Mesodermal cell (in vitro differentiated cells): ENCODE data around the gene LRRC28.

Experiments
- H3K27ac ChIP-seq: 2 replicates; pipeline ENCODE4 v1.7.0; 2013; ENCODE audit warnings: mild to moderate bottlenecking, low read depth, low read length, moderate library complexity; ENCODE audit not compliant: severe bottlenecking
- H3K36me3 ChIP-seq: 2 replicates; pipeline ENCODE4 v1.7.1; 2013; ENCODE audit warnings: mild to moderate bottlenecking, low read length, moderate library complexity; ENCODE audit not compliant: control insufficient read depth, insufficient read depth
- H3K4me1 ChIP-seq: one replicate; pipeline ENCODE4 v1.7.1; 2013; ENCODE audit warnings: mild to moderate bottlenecking, low read length; ENCODE audit not compliant: insufficient read depth, control insufficient read depth, poor library complexity, severe bottlenecking
- H3K4me3 ChIP-seq: 2 replicates; pipeline ENCODE4 v1.7.0; 2013; ENCODE audit warnings: low read length, control low read depth, mild to moderate bottlenecking; ENCODE audit not compliant: insufficient read depth, poor library complexity, severe bottlenecking; ENCODE audit errors: extremely low read depth
- H3K9me3 ChIP-seq: 2 replicates; pipeline ENCODE4 v1.7.1; 2013; ENCODE audit warnings: mild to moderate bottlenecking, low read length, moderate library complexity; ENCODE audit not compliant: control insufficient read depth
- WGBS, 2 experiments: methylation state at CpG; one replicate each; pipeline ENCODE4 v1.1.5; 2013; ENCODE audit warnings: missing lambda C conversion rate in 2 of 2; ENCODE audit not compliant: insufficient coverage in 2 of 2; 5-methylcytosine and 5-hydroxymethylcytosine counted together

Gene LRRC28

DNA sequence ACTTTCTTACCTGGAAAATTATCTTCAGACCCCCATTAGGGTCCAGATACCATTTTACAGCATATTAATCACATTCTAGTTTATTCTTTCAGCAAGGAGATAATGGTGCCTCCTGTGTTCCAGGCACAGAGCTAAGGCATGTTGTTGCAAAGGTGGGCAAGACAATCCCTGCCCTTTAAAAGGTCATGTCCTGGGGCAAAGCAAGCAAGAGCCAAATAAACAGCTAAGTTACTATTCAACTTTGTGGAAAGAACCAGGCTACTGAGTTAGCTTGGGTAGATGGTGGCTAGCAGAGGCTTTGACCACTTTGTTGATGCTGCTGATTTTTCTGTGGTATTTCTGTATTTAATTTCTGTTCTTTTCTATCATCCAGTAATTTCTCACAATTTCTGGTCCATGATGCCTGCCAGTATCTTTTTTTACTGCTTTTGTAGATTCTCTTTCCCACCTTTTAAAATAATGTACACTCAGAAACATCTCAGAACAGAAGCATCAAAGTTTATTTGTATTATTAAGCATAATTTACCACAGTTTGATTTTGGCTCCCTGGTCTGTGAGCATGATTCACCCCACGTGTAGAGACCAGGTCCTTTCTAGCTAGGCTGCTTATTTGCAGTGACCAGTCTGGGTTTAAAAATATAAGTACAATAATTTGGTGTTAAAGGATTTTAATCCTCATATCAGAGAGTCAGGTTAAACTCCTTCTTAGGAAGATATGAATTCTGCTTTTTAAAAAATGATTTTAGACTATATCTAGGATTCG, 71.5 kb downstream of the LRRC28 start:
- no peak overlapping the region for H3K27ac ChIP-seq
- 100% methylated on average over 1 to 2 of the region's 2 CpGs for WGBS, 2 experiments
- no peaks in the 10 kb centered on the region for H3K9me3 ChIP-seq
- H3K4me3 ChIP-seq: no peak overlapping the region
- H3K36me3 ChIP-seq: no peaks in the 10 kb centered on the region
- peaks cover 7% of the 10 kb centered on the region for H3K4me1 ChIP-seq

DNA sequence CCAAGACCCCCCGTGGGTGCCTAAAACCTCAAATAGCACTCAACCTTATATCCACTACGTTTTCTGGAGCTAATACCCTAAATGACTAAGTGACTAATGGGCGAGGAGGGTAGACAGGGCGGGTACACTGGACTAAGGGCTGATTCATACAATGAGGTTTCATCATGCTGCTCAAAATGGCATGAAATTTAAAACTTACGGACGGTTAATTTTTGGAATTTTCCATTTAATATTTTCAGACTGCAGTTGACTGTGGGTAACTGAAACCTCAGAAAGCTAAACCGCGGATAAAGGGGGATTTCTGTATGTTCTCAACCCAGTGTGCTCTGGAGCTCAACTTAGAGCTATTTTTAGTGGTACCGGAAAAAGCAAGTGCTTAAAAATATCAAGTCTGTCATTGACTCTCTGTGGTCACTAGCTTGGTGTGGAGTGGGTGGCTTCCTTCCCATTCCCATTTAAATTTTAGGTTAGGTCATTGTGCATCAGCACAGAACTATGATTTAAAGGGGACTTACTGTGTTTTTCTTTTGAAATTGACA, 72.9 kb downstream of the LRRC28 start:
- Histone ChIP-seq H3K9me3 (no peaks in the 10 kb centered on the region), H3K27ac (no peak overlapping the region), H3K36me3 (no peaks in the 10 kb centered on the region), H3K4me1 (peaks cover 7% of the 10 kb centered on the region), H3K4me3 (no peak overlapping the region)
- 97 to 100% methylated on average over 3 to 6 of the region's 9 CpGs for WGBS, 2 experiments

DNA sequence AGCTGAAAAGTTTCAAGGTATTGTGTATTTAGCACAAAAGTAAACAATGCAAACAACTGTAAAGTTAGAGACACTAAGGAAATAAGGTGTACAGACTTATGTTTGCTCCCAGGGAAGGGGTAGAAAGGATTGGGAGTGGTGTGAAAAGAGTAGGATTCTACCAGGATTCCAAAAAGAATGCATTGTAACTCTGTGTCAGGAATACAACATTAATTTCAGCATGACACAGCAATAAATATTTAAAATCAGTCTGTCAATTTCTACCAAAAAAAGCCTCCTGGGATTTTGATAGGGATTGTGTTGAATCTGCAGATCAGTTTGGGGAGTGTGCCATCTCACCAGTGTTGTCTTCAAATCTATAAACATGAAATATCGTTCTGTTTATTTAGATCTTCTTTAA, 73.4 kb downstream of the LRRC28 start:
- Histone ChIP-seq H3K36me3 (no peaks in the 10 kb centered on the region), H3K27ac (peak overlapping the region; percentile 3), H3K4me3 (no peak overlapping the region), H3K4me1 (peaks cover 7% of the 10 kb centered on the region), H3K9me3 (no peaks in the 10 kb centered on the region)
- no CpG with 5 or more reads among the region's 1 CpG for WGBS, 2 experiments

DNA sequence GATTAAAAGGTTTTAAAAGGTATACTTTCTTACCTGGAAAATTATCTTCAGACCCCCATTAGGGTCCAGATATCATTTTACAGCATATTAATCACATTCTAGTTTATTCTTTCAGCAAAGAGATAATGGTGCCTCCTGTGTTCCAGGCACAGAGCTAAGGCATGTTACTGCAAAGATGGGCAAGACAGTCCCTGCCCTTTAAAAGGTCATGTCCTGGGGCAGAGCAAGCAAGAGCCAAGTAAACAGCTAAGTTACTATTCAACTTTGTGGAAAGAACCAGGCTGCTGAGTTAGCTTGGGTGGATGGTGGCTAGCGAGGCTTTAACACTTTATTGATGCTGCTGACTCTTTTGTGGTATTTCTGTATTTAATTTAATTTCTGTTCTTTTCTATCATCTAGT, 75.0 kb downstream of the LRRC28 start:
- Histone ChIP-seq H3K4me1 (peaks cover 7% of the 10 kb centered on the region), H3K4me3 (no peak overlapping the region), H3K36me3 (no peaks in the 10 kb centered on the region), H3K9me3 (no peaks in the 10 kb centered on the region), H3K27ac (no peak overlapping the region)
- WGBS, 2 experiments: no CpG with 5 or more reads among the region's 1 CpG

DNA sequence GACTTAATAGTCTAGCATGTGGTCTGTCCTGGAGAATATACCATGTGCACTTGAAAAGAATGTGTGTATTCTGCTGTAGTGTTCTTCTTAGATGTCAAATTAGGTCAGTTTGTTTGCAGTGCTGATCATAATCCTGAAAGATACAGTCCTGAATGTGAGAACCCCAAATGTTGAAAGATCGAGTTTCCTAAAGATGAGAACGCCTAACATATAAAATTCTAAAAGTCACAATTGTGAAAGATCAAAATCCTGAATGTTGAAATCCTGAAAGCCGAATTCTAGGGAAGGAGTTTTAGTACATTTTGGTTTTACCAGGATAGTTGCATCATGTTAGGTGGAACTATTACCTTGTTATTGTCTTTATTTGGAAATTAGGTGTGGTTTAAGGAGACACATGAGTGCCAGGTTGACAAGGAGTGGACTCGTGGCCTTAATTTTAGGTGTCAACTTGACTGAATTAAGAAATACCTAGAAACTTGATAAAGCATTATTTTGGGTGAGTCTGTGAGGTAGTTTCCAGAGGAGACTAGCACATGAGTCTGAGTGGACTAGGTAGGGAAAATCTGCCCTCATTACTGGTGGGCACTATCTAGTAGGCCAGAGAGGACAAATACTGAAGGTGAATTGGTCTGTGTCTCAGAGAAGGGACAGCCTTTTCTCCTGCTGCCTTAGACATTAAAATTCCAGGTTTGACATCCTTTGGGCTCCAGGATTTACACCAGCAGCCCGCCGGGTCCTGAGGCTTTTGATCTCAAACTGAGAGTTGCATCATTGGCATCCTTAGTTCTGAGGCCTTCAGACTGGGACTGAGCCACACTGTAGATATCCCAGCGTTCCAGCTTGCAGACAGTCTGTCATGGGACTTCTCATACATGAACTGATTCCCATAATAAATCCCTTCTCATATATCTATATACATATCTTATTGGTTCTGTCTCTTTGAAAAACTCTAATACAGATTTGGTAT, 77.1 kb downstream of the LRRC28 start:
- H3K4me3 ChIP-seq: no peak overlapping the region
- peaks cover 7% of the 10 kb centered on the region for H3K4me1 ChIP-seq
- H3K36me3 ChIP-seq: no peaks in the 10 kb centered on the region
- H3K27ac ChIP-seq: no peak overlapping the region
- WGBS, 2 experiments: 96 to 98% methylated on average over 5 of the region's 7 CpGs
- no peaks in the 10 kb centered on the region for H3K9me3 ChIP-seq

DNA sequence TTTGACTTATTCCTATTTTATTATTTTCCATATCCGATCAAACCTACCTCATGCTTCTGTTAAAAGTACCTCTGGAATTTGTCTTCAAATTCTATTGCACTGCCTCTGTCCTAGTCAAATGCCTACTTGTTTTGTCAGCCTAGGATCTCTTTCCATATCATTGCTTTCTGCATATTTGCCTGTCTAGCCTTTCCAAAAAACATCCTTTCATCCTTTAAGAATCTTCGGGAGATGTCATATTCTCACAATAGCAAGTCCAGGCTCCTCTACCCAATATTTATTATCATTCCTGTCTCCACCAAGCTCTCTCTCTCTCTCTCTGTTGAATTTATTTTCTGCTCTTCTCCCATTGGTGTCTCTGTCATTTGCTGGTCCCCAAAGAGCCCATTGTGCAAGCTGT, 80.1 kb downstream of the LRRC28 start:
- Histone ChIP-seq H3K9me3 (no peaks in the 10 kb centered on the region), H3K36me3 (no peaks in the 10 kb centered on the region), H3K4me1 (no peaks in the 10 kb centered on the region), H3K4me3 (no peak overlapping the region), H3K27ac (no peak overlapping the region)
- 70 to 94% methylated on average over 2 of the region's 2 CpGs for WGBS, 2 experiments

DNA sequence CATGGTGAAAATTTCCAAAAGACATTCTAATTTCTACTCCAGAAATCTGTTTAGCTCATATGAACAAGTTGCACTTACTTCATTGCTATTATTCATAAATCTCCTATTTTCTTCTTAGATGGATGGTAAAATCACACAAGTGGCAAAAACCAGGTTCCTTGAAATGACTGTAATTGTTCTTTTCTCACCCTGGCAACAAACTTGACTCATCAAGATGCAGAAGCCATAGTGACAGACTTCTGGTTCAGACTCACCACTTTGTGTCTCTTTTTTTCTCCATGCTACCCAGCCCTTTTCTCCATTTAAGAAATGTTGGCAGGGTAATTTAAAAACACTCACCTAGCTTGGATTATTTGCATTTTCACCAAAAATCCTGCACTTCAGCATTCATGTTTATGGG, 82.1 kb downstream of the LRRC28 start:
- H3K9me3 ChIP-seq: no peaks in the 10 kb centered on the region
- H3K4me1 ChIP-seq: no peaks in the 10 kb centered on the region
- H3K4me3 ChIP-seq: no peak overlapping the region
- no peaks in the 10 kb centered on the region for H3K36me3 ChIP-seq
- no peak overlapping the region for H3K27ac ChIP-seq

DNA sequence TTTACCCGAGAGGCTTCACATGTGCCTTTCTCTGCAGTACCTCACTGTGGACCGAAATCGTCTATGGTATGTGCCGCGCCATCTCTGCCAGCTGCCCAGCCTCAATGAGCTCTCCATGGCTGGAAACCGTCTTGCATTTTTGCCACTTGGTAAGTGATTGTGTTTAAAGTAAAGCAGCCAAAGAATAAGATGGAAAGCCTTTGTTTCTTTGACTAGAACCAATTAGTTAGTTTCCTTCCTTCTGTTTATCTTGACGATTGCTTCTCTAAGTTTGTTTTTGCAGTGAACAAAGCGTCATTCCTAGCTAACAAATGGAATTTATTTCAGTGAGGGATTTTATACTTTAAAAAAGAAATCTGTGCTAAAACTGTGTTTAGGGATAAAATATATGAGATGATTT, 82.7 kb downstream of the LRRC28 start:
- no peaks in the 10 kb centered on the region for H3K4me1 ChIP-seq
- no peaks in the 10 kb centered on the region for H3K9me3 ChIP-seq
- 90 to 100% methylated on average over 4 to 5 of the region's 8 CpGs for WGBS, 2 experiments
- H3K4me3 ChIP-seq: no peak overlapping the region
- H3K27ac ChIP-seq: no peak overlapping the region
- no peaks in the 10 kb centered on the region for H3K36me3 ChIP-seq

DNA sequence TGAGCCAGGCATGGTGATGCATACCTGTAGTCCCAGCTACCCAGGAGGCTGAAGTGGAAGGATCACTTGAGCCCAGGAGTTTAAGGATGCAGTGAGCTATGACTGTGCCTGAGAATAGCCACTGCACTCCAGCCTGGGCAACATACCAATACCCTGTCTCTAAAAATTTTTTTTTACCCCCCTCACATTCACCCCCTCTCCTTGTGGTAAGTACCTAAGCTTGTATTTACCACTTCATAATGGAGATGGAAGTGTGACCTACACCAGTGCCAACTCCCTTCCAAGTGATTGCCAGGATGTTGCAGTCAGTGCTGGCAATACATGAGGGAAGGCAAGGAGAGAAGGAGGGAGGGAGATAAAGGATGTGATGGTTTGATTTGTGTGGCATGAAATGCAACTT, 84.2 kb downstream of the LRRC28 start:
- Histone ChIP-seq H3K27ac (no peak overlapping the region), H3K9me3 (no peaks in the 10 kb centered on the region), H3K4me1 (no peaks in the 10 kb centered on the region), H3K36me3 (no peaks in the 10 kb centered on the region), H3K4me3 (no peak overlapping the region)

DNA sequence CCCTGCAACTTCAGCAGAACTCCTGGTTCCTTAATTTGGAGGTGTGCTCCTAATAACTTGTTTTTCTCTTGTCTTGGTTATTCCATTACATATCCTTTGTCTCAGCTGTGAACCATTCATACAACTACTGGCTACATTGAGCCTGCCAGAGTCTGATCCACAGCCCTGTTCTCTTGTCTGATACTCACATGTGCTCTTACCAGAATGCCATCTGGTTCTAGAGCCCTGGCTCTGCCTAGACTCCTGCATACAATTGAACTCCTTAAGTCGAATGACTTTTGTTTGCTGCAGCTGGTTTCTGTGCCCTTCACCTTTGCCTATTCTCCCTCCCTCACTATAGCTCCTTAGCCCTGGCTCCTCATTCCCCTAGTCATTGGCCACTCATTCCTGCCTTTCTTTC, 85.5 kb downstream of the LRRC28 start:
- H3K27ac ChIP-seq: no peak overlapping the region
- H3K4me3 ChIP-seq: no peak overlapping the region
- H3K36me3 ChIP-seq: no peaks in the 10 kb centered on the region
- WGBS, 2 experiments: 83 to 100% methylated on average over 1 of the region's 1 CpG
- H3K9me3 ChIP-seq: no peaks in the 10 kb centered on the region
- no peaks in the 10 kb centered on the region for H3K4me1 ChIP-seq

DNA sequence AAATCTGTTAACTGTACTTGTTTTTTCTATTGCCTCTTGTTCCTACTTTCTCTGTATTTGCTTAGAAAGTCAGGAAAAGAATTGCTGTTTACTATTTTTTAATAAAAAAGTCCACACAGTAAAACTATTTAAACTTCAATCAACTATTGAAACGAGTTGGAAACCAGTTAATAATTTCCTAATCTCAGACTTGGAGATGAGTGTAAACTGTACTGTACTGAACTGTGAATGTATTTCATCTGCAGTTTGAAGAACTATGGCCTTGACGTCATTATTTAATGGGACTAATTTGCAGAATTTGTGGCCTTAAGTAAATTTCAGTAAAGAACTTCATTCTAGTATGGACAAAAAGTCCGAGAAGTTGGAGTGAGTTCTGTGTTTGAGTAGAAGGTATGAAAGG, 89.1 kb downstream of the LRRC28 start:
- 84 to 95% methylated on average over 2 of the region's 3 CpGs for WGBS, 2 experiments
- Histone ChIP-seq H3K4me1 (no peaks in the 10 kb centered on the region), H3K9me3 (no peaks in the 10 kb centered on the region), H3K4me3 (no peak overlapping the region), H3K27ac (no peak overlapping the region), H3K36me3 (no peaks in the 10 kb centered on the region)
